Measurements from ENCODE around the gene FOXC1.
A peak's percentile ranks its signal among the peaks of the same experiment; 100 is the strongest.

The FOXC1 gene

DNA sequence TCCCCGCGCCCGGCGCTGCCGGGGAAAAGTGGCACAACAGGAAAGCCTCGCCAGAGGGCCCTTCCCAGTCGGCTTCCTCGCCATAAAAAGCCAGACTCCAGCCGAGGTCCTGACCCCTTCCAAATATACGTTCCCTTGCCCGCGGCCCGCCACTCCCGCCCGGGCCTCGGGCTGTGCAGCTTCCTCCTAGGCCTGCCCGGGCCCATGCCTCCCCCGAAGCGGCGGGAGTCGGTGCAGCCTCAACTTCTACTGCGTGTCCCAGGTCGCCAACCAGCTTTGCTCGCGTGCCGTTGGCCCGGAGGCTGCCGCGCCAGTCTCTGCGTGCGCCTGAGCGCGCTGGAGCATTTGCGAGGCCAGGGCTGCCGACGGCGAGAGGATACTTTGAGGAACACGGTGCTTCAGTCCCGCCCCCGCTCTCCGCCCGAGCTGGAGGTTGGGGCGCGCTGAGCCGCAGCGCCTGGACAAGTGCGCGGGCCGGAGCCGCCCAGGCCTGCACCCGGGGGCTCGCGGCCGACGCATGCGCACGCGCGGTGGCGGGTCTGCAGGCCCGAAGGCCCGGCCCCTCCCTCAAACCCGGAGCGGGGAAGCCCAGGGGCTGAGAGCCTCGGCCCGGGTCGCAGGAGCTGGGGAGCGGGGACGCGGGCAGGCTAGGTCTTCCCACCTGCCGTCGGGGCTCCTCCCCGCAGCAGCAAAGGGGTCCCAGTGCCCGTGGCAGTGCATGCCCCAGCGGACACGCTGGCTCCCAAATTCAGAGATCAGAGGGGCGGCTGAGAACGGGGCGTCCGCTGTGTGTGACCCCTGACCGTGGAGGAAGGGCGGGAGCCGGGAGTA is 10.2 kb downstream of the FOXC1 start:
- TF ChIP-seq, protein P1, sequence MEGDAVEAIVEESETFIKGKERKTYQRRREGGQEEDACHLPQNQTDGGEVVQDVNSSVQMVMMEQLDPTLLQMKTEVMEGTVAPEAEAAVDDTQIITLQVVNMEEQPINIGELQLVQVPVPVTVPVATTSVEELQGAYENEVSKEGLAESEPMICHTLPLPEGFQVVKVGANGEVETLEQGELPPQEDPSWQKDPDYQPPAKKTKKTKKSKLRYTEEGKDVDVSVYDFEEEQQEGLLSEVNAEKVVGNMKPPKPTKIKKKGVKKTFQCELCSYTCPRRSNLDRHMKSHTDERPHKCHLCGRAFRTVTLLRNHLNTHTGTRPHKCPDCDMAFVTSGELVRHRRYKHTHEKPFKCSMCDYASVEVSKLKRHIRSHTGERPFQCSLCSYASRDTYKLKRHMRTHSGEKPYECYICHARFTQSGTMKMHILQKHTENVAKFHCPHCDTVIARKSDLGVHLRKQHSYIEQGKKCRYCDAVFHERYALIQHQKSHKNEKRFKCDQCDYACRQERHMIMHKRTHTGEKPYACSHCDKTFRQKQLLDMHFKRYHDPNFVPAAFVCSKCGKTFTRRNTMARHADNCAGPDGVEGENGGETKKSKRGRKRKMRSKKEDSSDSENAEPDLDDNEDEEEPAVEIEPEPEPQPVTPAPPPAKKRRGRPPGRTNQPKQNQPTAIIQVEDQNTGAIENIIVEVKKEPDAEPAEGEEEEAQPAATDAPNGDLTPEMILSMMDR (IDR thresholded peaks at IDR 0.05; ENCODE audit: insufficient read depth, low read depth, low read length, missing control alignments) = no peak
- no peak overlapping the region for H3K4me3 ChIP-seq (ENCODE audit: low read length)
- peak; percentile 42 for DNase-seq (ENCODE audit: low read depth)

GRCh38 chr6:1620504-1621069 is 10.9 kb downstream of the FOXC1 start:
- DNase-seq (ENCODE audit: low read depth) = no peak
- TF ChIP-seq, protein P1 (IDR thresholded peaks at IDR 0.05; ENCODE audit: insufficient read depth, low read depth, low read length, missing control alignments) = no peak
- no peak overlapping the region for H3K4me3 ChIP-seq (ENCODE audit: low read length)

GRCh38 chr6:1621070-1621701 is 11.5 kb downstream of the FOXC1 start:
- H3K4me3 ChIP-seq (ENCODE audit: low read length) = no peak overlapping the region
- no peak for DNase-seq (ENCODE audit: low read depth)
- TF ChIP-seq, protein P1 (IDR thresholded peaks at IDR 0.05; ENCODE audit: insufficient read depth, low read depth, low read length, missing control alignments) = no peak

DNA sequence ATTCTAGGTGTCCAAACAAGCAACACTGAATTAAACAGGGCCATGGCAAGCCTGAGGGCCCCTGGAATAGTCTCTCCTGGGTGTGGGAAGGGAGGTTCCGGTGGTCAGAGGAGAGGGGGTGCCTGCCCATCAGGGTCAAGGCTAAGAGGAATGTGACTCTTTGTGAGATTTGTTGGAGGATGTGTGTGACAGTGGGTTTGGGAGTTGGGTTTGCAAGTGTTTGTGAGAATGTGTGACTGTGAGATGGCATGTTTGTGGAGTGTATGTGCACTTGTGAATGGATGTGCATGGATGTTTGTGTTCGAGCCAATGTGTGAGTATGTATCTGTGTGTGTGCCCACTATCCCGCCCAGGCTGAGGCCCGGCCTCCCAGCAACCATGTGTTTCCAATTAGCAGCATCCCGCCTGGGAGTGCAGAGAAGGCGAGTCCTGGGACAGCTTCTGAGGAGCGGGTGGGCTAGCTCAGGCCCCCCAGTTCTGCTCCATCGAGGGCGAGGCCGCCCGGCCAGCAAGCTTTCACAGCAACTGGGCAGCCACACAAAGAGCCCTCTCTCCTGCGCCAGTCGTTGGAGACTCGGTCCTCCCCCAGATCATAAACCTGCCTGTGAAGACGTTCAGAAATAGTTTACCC is 12.6 kb downstream of the FOXC1 start:
- no peak overlapping the region for H3K4me3 ChIP-seq (ENCODE audit: low read length)
- TF ChIP-seq, protein P1 (IDR thresholded peaks at IDR 0.05; ENCODE audit: insufficient read depth, low read depth, low read length, missing control alignments) = no peak
- no peak for DNase-seq (ENCODE audit: low read depth)

DNA sequence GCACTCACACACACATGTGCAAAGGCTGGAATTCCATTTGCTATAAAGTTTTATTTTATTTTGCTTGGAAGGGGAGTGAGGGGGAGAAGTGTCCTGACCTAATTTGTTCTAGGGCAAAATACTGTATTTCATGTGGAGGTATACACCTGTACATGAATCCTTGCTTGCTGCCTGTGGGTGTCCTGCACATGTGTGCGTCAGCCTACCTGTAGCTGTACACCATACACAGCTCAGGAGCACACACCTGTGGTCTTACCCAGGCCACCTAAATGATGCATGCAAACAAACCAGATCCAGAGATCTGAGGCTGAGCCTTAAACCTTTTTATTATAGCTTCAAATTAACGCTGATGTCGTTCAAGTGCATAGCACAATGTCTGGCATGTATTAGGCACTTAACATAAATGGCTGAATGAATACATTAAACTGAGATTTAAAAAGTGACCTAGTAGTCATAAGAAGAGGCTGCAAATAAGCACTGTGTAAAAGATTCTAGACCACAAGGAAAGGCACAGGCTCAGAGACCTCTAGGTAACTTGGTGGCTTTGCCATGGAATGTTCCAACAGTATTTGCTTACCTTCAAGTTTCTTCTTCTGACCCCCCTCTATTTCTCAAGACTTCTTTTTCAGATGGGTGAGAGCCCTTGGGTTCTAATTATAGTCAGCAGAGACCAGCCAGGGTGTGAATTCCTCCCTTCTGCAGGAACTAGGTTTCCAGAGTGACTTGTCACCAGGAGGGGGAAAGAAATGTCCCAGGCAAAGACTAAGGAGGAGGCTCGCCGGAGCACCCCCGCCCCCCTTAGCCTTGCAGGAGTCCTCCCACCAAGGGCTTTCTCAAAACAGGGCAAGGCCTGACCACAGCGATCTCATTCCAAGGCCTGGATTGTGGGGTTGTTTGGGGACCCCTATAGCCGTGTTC is 13.4 kb downstream of the FOXC1 start:
- TF ChIP-seq, protein P1 (IDR thresholded peaks at IDR 0.05; ENCODE audit: insufficient read depth, low read depth, low read length, missing control alignments) = no peak
- DNase-seq (ENCODE audit: low read depth) = no peak
- H3K4me3 ChIP-seq (ENCODE audit: low read length) = no peak overlapping the region

DNA sequence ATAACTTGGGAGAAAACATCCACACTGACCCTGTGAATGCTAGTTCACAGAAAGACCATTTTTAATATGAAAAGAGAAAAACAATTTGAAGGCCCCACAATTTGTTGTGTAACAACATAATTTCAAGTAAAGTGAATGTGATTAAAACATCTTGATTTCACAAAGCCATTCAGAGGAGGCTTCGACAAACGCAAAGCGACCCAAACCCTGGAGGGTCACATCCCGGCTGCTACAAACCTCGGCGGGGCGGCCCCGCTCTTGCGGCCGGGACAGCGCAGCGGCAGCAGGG is 14.0 kb downstream of the FOXC1 start:
- TF ChIP-seq, protein P1 (IDR thresholded peaks at IDR 0.05; ENCODE audit: insufficient read depth, low read depth, low read length, missing control alignments) = no peak
- H3K4me3 ChIP-seq (ENCODE audit: low read length) = no peak overlapping the region
- no peak for DNase-seq (ENCODE audit: low read depth)

Measured in epithelial cell of esophagus (primary cell).